HG02571 (cell line): ENCODE results near the gene MCF2L2.
"Not testable (repeated sequence)": the region's sequence is repeated elsewhere in the genome, so short reads cannot be mapped to it uniquely, and the experiment has no call there.

Experiments used
- ATAC-seq: cut with Tn5 transposase; IDR thresholded peaks from one replicate; pipeline ENCODE4 v1.9.1; 2021; ENCODE audit warnings: mild to moderate bottlenecking, moderate library complexity; ENCODE audit not compliant: unreplicated experiment

MCF2L2 gene

DNA sequence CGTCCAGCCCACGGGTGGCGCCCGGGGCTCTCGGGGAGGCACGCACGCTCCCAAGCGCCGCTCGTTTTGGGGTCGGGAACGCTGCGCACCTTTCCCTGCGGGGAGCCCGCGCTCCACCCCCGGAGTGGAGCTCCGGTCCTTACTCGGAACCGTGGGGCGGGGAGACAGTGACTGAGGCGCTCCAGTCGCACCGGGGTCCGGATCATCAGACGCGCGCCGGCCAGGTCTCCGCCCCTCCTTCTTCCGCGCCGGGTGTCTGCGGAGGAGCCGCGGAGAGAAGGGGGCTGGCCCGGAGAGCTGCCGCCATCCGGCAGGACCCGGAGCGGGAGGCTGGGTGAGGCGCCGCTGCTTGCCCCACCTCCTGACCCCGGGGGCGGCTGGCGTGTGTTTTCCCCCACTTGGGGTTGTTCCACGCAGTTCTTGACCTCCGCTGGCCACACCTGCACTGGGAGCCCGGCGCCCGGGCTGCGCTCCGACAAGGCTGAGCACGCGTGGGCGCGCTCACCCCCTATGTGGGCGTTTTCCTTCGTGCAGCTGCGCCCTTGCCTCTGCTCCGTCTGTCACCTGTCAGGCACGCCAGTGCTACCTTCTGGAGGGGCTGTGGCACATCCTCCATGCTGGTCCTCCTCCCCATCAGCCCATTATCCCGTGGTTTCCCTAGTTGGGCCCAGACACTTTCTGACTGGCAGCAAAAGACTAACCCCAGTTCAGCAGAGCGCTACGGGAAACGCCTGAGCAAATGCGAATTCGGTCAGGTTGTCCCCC lies at the start of gene MCF2L2:
TSS of gene MCF2L2 (minus strand) at position 173 of the 765 bp plus-strand sequence. CDS start 642 bp downstream, outside the sequence.
- ATAC-seq, result peak; percentile 68

DNA sequence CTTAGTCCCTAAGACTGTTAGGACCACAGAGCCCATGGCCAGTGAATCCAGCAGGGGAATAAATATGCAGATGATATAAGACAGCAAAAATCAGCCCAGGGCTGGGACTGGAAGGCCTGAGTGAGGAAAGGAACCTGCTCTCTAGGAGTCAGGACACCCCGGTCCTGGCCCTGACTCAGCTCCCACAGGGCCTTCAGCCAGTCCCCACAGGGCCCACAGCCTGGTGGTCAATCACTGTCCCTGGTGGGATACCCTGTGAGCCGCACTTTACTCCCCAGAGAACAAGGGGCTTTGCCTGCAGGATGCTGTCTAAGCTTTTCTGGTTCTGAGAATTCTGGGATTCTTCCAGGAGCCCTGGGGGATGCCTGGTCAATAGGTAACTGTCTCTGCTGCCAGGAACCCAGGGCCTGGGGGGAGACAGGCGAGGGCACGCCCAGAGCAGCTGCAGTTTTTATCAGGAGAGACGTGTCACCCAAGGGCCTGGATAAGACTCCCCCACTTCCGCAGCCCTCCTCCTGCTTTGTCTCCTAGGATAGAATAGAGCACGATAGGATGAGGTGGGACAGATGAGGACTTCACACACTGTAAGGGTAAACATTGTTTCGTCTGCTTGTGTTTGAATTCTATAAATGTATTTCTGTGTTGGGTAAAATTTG lies 49.5 kb upstream of the MCF2L2 start:
- no peak for ATAC-seq

- ATAC-seq, result not testable (repeated sequence)
Observed at GRCh38 chr3:183475764-183476162, 47.3 kb upstream of the MCF2L2 start.

DNA sequence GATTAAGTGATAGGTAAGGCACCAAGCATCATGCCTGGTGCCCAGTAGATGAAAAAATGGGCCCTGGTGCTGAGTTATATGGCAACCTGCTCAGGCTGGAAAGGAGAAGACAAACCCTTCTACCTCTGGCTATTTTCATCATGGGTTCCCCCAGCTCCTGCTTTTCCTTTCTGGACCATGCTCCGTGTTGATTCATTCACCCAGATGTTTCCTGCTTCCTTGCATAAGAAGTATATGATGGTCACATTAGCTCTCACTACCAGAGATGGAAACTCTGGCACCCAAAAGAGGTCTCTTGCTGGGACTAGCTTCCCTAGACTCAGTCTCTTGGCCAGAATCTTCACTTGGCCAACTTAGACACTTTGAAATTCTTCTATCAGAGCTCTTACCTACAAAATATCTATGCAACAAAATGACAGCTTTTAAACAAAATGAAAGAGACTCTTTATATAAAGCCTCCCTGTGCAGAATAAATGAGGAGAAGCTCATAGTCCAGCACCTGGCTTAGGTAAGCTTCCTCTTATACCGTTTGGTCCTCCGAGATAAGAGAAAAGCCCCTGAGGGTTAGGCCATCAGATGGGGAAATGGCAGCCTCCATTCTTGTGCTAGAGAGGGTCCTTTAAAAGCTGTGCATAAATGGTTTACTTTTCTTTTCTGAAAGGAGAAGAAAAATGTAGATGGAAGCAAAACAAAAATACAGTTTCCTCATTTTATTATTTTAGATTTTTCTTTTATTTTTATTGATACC lies 46.8 kb upstream of the MCF2L2 start:
- no peak for ATAC-seq

- ATAC-seq, result no peak
Observed at GRCh38 chr3:183473969-183474368, 45.5 kb upstream of the MCF2L2 start.

DNA sequence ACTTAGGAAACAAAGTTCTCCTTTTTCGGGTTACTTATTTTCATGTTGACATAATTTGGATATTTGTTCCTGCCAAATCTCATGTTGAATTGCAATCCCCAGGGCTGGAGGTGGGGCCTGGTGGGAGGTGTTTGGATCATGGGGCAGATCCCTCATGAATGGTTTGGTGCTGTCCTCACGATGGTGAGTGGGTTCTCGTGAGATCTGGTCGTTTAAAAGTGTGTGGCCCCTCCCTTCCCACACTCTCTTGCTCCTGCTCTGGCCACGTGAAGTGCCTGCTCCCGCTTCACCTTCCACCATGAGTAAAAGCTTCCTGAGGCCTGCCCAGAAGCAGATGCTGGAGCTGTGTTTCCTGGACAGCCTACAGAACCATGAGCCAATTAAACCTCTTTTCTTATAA lies 43.7 kb upstream of the MCF2L2 start:
- ATAC-seq, result no peak

GRCh38 chr3:183468424-183468823 lies 40.0 kb upstream of the MCF2L2 start:
- no peak for ATAC-seq

GRCh38 chr3:183466575-183466974 lies 38.2 kb upstream of the MCF2L2 start:
- no peak for ATAC-seq

GRCh38 chr3:183465710-183466109 lies 37.3 kb upstream of the MCF2L2 start:
- not testable (repeated sequence) for ATAC-seq

GRCh38 chr3:183464480-183464879 lies 36.1 kb upstream of the MCF2L2 start:
- no peak for ATAC-seq

DNA sequence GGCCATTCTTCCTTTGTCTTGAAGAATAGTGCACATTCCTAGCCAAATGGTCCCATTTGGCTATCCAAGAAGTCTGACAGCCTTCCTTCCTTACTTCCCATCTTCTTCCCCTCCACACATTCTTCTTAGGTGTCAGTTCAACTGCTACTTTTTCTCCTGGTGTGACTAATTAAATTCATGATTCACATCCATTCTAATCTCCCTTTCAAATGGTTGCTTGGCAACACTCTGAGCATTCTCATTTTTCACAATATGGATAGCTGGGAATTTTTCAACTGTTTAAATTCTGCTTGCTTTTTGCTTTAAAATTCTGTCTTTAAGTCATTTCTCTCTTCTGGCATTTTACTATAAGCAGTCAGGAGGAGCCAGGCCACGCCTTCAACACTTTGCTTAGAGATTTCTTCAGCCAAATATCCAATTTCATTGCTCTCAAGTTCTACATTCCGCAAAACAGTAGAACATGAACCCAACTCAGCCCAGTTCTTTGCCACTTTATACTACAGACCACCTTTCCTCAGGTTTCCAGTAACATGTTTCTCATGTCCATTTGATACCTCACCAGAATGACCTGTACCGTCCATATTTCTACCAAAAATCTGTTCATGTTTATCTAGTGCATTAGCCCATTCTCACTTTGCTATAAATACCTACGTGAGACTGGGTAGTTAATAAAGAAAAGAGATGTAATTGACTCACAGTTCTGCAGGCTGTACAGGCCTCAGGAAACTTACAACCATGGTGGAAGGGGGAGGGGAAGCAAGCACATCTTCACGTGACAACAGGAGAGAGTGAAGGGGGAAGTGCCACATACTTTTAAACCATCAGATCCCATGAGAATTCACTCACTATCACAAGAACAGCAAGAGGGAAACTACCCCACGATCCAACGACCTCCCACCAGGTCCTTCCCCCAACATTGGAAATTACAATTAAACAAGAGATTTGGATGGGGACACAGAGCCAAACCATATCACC lies 31.9 kb upstream of the MCF2L2 start:
- ATAC-seq, result no peak

GRCh38 chr3:183455089-183455488 lies 26.7 kb upstream of the MCF2L2 start:
- no peak for ATAC-seq

- ATAC-seq, result no peak
Observed at GRCh38 chr3:183454064-183454463, 25.6 kb upstream of the MCF2L2 start.

- ATAC-seq, result no peak
Observed at GRCh38 chr3:183449791-183450190, 21.4 kb upstream of the MCF2L2 start.

DNA sequence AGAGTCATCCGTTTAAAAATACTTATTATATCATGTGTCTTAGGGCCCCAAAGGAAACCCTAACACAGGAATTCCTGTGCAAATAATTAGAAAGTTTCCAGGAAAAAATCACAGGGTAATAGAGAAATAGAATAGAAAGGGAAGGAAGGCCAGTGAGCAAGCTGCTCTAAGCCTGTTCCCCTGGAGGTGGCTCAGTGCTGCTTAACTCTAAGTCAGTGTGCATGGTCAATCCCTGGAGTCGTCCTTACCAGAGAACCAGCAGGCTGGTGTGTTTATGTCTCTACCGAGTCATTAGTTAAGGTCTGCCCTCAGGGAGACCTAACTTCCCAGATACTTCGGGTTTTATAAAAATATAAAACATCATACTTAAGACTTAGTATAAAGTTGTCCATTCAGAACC lies 21.0 kb upstream of the MCF2L2 start:
- no peak for ATAC-seq

GRCh38 chr3:183448369-183449128 lies 20.1 kb upstream of the MCF2L2 start:
- ATAC-seq, result no peak

DNA sequence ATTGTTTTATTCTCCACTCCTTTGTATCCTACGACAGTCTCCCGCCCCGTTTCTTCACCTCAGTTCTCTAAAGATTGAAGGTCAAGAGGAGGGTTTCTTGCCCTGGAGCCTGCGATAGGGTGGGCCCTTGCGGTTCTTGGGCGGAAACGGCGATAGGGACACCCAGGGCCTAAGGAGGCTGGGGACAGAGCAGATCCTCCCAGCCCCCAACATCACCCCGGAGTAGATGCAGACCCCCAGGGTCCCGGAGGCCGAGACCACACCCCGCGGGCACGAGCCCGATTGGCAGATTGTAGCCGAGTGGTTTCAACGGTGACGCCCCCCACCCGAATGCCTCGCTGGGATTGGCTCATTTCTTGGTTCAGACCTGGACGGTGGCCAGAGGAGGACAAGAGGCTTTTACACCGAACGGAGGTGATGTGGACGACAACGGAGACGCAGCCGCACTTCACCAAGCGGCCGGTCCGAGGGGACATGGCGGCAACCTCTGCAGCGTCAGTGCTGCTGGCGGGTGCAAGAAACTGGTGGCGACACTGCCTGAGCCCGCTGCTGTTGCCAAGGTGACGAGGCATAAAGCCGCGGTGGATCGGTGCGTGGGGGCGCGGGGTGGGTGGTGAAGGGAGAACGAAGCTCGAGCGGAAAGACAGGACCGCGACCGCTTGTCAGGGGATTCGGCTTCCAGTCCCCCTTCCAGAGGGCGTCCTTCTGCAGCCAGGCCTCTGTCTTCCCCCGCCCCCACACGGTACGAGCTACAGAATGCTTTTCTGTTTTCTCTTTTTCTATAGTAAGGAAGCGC lies 19.0 kb upstream of the MCF2L2 start:
- ATAC-seq, result peak; percentile 75

- ATAC-seq, result no peak
Observed at GRCh38 chr3:183446838-183447205, 18.4 kb upstream of the MCF2L2 start.

- no peak for ATAC-seq
Observed at GRCh38 chr3:183444748-183445147, 16.3 kb upstream of the MCF2L2 start.
